ENCODE data around the gene GGT1.

DNA sequence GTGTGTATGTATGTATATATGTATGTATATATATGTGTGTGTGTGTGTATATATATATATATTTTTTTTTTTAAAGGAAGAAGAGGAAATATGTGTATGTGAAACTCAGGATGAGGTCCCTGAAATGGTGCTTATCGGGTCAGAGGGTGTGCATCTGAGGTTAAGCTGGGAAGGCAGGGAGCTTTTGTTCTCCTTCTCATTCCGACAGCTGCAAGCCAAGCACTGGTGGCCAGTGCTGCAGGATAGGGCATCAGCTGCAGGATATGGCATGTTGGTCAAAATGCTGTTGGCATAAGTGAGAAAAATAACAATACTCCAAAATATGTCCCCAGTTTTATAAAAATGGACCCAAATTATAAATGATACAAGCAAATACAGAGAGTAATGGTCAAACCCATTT lies 39.7 kb upstream of the GGT1 start:
- no peak for TF ChIP-seq POLR2A (IDR thresholded peaks at IDR 0.05)
- TF ChIP-seq, protein P1, sequence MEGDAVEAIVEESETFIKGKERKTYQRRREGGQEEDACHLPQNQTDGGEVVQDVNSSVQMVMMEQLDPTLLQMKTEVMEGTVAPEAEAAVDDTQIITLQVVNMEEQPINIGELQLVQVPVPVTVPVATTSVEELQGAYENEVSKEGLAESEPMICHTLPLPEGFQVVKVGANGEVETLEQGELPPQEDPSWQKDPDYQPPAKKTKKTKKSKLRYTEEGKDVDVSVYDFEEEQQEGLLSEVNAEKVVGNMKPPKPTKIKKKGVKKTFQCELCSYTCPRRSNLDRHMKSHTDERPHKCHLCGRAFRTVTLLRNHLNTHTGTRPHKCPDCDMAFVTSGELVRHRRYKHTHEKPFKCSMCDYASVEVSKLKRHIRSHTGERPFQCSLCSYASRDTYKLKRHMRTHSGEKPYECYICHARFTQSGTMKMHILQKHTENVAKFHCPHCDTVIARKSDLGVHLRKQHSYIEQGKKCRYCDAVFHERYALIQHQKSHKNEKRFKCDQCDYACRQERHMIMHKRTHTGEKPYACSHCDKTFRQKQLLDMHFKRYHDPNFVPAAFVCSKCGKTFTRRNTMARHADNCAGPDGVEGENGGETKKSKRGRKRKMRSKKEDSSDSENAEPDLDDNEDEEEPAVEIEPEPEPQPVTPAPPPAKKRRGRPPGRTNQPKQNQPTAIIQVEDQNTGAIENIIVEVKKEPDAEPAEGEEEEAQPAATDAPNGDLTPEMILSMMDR (IDR thresholded peaks at IDR 0.05) = no peak
